LNCAP (cell line): ENCODE results near the gene RNF223.

ENCODE experiments used
- CTCF ChIP-seq: fragments of 450-650 bp; IDR thresholded peaks from 2 replicates; pipeline ENCODE4 v1.5.1; 2017; ENCODE audit warnings: mild to moderate bottlenecking

Gene RNF223

GRCh38 chr1:1072849-1073742, 1.0 kb downstream of the RNF223 start:
- TF ChIP-seq CTCF, result no peak

- no peak for TF ChIP-seq CTCF
Observed at GRCh38 chr1:1072299-1072848, 1.7 kb downstream of the RNF223 start.

DNA sequence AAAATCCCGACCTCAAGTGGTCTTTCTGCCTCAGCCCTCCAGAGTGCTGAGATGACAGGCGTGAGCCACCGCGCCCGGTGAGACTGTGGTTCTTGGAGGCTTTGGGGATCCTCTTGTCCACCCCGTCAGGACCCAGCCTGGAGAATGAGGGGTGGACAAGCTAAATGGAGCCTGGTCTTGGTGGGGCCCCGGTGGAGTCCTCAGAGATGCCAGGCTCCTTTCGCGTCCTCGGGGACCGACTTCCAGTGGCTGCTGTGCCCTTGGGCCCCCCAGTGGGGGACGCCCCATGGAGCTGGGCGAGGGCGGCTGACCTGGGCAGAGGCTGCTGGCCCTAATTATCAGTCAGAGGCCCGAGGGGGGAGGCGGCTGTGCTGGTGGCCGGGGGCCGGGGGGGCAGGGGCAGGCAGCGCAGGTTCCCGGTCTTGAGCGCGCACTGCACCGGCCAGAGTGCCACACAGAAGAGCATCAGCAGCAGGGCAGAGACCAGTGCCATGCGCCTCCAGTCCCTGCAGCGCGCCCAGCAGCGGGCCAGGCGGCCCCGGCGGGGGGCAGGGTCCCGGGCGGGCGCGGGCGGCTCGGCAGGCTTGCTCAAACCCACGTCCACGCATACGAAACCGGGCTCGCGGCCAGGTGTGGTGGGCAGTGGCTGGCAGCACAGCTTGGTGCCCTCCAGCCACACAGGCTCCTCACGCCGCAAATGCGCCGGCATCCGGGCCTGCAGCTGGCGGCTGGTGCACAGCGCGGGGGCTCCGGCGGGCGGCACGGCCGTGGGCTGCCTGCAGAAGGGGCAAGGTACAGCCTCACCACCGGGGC, 2.4 kb downstream of the RNF223 start:
- no peak for TF ChIP-seq CTCF

- TF ChIP-seq CTCF, result no peak
Observed at GRCh38 chr1:1069711-1070676, 4.1 kb downstream of the RNF223 start.

DNA sequence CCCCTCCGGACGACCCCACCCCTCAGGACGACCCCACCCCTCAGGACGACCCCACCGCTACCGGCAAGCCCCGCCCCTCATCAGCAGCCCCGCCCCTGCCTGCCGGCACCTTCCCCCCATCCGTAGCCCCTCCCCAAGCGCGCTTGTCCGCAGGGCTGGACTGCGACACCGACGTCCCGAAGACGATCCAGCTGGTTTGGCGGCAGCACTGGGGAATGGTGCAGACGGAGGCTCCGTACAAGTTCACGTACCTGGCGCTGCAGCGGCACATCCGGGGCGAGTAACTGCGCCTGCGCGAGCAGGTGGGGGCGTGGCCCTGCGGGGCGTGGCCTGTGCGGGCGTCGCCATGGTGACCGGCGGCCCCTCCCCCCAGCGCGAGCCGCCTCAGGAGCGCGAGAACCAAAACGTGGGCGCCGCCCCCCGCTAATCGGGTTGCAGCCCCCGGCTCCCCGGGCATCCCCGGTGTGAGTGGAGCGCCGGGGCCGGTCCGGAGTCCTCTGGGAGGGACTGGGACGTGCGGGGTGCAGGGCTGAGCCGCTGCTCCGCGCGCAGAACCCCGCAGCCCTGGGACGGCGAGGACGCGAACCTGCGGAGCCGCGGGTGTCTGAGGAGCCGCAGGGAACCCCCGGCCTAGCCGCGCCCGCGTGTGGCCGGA, 4.9 kb downstream of the RNF223 start:
- no peak for TF ChIP-seq CTCF

- TF ChIP-seq CTCF, result no peak
Observed at GRCh38 chr1:1068517-1069055, 5.5 kb downstream of the RNF223 start.
